AG04449 (cell line): ENCODE data around the gene NTMT1.
"Not testable (repeated sequence)": the region's sequence is repeated elsewhere in the genome, so short reads cannot be mapped to it uniquely, and the experiment has no call there.

Source experiments
- CTCF ChIA-PET: fragments of 350-600 bp; formaldehyde crosslinking; extraction: SDS; loops from one replicate; lab custom pipeline; 2021; ENCODE audit warnings: antibody characterized with exemption; lab: Yijun Ruan, JAX
- POLR2A ChIA-PET: fragments of 400-600, 350-600 bp; formaldehyde crosslinking; extraction: SDS; loops from one replicate; lab custom pipeline; 2020; ENCODE audit warnings: antibody characterized with exemption, inconsistent platforms; lab: Yijun Ruan, JAX
- DNase-seq: peaks from one replicate; pipeline ENCODE4 v3.0.0-alpha.2; 2010; ENCODE audit warnings: low read depth, low spot score
- H3K4me3 ChIP-seq: 2 replicates; pipeline ENCODE4 v1.5.1; 2011; ENCODE audit warnings: low read depth, mild to moderate bottlenecking, control low read depth, low read length
- CTCF ChIP-seq: IDR thresholded peaks from one replicate; pipeline ENCODE4 v1.5.1; 2011; ENCODE audit warnings: mild to moderate bottlenecking, moderate library complexity, low read length, control low read depth, inconsistent platforms; ENCODE audit not compliant: insufficient read depth; ENCODE audit errors: missing control alignments

Gene NTMT1

GRCh38 chr9:129587487-129588262, 38.3 kb upstream of the NTMT1 start:
- TF ChIP-seq CTCF, result no peak
- DNase-seq, result no peak
- ChIA-PET CTCF (interaction anchor here (1.0 to 2.5 kb wide), 5 partner anchors 8 to 449 kb away, joined by 3 to 11 read pairs (median 7); no protein-coding TSS in a partner anchor), POLR2A (interaction anchor here (0.9 to 2.0 kb wide), 4 partner anchors 9 to 445 kb away, joined by 3 to 9 read pairs (median 4); no protein-coding TSS in a partner anchor)
- H3K4me3 ChIP-seq, result no peak overlapping the region

GRCh38 chr9:129590466-129590865, 35.5 kb upstream of the NTMT1 start:
- ChIA-PET CTCF (interaction anchor here (1.3 kb wide), 1 partner anchor 447 kb away, joined by 3 read pairs; no protein-coding TSS in a partner anchor), POLR2A (no interaction called here)
- H3K4me3 ChIP-seq, result no peak overlapping the region
- DNase-seq, result no peak
- no peak for TF ChIP-seq CTCF

- ChIA-PET POLR2A (no interaction called here), CTCF (interaction anchor here (1.2 to 1.7 kb wide), 2 partner anchors 14 to 453 kb away, joined by 3 to 5 read pairs; no protein-coding TSS in a partner anchor)
- no peak overlapping the region for H3K4me3 ChIP-seq
- TF ChIP-seq CTCF, result no peak
- DNase-seq, result no peak
Measured at GRCh38 chr9:129591916-129592315, 34.0 kb upstream of the NTMT1 start.

GRCh38 chr9:129592790-129593189, 33.2 kb upstream of the NTMT1 start:
- ChIA-PET CTCF (interaction anchor here (1.2 to 1.7 kb wide), 3 partner anchors 8 to 454 kb away, joined by 4 to 5 read pairs (median 5); partner anchors contain the start of gene C9orf50), POLR2A (interaction anchor here (1.2 kb wide), 1 partner anchor 109 kb away, joined by 3 read pairs; no protein-coding TSS in a partner anchor)
- not testable (repeated sequence) for DNase-seq, H3K4me3 ChIP-seq

GRCh38 chr9:129594632-129595031, 31.3 kb upstream of the NTMT1 start:
- ChIA-PET CTCF (no interaction called here), POLR2A (interaction anchor here (3.5 kb wide), 1 partner anchor 98 kb away, joined by 15 read pairs; no protein-coding TSS in a partner anchor)
- no peak for DNase-seq
- TF ChIP-seq CTCF, result no peak
- H3K4me3 ChIP-seq, result no peak overlapping the region

- no peak for DNase-seq
- no peak overlapping the region for H3K4me3 ChIP-seq
- ChIA-PET CTCF (interaction anchor here (0.9 to 3.0 kb wide), 5 partner anchors 8 to 464 kb away, joined by 3 to 15 read pairs (median 5); no protein-coding TSS in a partner anchor), POLR2A (interaction anchor here (3.5 kb wide), 1 partner anchor 99 kb away, joined by 15 read pairs; no protein-coding TSS in a partner anchor)
- TF ChIP-seq CTCF, result no peak
Measured at GRCh38 chr9:129595311-129595741, 30.6 kb upstream of the NTMT1 start.
